ENCODE data around the gene ADGRG2. TPM values are rescaled to one million over a fixed set of nuclear protein-coding genes. Genes with fewer than 3 reads are reported as not detected.
"Not testable (repeated sequence)": the region's sequence is repeated elsewhere in the genome, so short reads cannot be mapped to it uniquely, and the experiment has no call there.

The ADGRG2 gene
- total RNA-seq, 3 donors from 2014 or later = 0.66 to 1.3 (median 0.96) TPM

DNA sequence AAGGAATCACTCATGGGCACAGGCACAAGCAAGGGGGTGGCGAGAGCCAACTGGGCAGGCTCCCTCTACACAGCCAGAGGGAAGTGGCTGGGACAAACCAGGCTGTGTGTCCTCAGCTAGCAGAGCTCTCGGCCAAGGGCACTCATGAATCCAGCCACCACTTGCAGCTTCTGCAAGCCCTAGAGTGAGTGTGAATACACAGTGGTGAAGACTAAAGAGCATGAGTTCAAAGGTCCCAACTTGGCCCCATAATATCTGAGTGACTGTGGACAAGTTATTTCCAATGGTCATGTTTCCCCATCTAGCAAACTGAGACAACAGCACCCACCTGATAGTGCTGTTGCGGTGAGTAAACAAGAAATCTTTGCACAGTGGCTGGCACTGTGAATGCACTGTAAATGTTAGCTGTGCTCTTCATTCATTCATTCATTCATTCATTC lies 51.7 kb downstream of the ADGRG2 start:
- no peaks in the 10 kb centered on the region for H3K4me1 ChIP-seq
- TF ChIP-seq POLR2A (IDR thresholded peaks at IDR 0.05) = no peak
- TF ChIP-seq, protein P1, sequence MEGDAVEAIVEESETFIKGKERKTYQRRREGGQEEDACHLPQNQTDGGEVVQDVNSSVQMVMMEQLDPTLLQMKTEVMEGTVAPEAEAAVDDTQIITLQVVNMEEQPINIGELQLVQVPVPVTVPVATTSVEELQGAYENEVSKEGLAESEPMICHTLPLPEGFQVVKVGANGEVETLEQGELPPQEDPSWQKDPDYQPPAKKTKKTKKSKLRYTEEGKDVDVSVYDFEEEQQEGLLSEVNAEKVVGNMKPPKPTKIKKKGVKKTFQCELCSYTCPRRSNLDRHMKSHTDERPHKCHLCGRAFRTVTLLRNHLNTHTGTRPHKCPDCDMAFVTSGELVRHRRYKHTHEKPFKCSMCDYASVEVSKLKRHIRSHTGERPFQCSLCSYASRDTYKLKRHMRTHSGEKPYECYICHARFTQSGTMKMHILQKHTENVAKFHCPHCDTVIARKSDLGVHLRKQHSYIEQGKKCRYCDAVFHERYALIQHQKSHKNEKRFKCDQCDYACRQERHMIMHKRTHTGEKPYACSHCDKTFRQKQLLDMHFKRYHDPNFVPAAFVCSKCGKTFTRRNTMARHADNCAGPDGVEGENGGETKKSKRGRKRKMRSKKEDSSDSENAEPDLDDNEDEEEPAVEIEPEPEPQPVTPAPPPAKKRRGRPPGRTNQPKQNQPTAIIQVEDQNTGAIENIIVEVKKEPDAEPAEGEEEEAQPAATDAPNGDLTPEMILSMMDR (IDR thresholded peaks at IDR 0.05) = no peak
- TF ChIP-seq POLR2AphosphoS5 (IDR thresholded peaks at IDR 0.05) = no peak
- no peaks in the 10 kb centered on the region for H3K27me3 ChIP-seq
- H3K27ac ChIP-seq = no peak overlapping the region
- intact Hi-C loops (cut with DNase I; ENCODE audit: low total_unique reads) = no loop called here
- no peaks in the 10 kb centered on the region for H3K36me3 ChIP-seq
- H3K4me3 ChIP-seq = no peak overlapping the region
- H3K9me3 ChIP-seq = no peaks in the 10 kb centered on the region
- no peak for DNase-seq (ENCODE audit: low spot score in 2 of 2)

DNA sequence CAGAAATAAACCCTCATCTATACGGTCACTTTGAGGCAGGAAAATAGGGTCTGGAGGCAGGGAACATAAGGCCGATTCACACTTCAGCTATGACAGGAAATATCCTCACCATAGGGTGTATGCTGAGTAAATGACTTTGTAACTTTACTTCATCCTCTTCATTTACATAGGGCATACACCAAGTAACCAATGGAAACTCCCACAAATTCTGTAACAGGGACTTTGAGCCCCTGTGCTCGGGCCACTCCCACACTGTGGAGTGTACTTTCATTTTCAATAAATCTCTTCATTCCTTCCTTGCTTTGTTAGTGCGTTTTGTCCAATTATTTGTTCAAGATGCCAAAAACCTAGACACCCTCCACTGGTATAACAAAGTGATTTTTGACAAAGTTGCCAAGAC lies 55.3 kb downstream of the ADGRG2 start:
- peaks cover 0 to 12% of the 10 kb centered on the region in 2 donors for H3K27me3 ChIP-seq
- H3K4me1 ChIP-seq; H3K27ac ChIP-seq; intact Hi-C loops (cut with DNase I; ENCODE audit: low total_unique reads); DNase-seq (ENCODE audit: low spot score in 2 of 2); H3K9me3 ChIP-seq; H3K36me3 ChIP-seq; H3K4me3 ChIP-seq: not testable (repeated sequence)

DNA sequence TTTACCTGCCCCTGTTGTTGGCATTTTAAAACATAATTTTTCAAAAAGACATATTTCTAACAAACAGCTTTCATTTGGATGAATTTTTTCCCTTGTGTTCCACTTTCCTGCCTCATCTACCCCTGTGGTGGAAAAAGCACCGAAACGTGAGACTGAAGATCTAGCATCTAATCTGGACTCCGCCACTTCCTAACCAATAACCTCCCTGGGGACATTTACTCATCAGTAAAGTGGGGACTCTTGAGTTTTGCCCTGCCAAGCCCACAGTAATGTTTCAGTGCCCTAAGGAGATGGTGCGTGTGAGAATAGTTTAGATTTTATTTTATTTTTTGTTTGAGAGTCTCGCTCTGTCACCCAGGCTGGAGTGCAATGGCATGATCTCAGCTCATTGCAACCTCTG lies 56.7 kb downstream of the ADGRG2 start:
- H3K27ac ChIP-seq = no peak overlapping the region
- intact Hi-C loops (cut with DNase I; ENCODE audit: low total_unique reads) = no loop called here
- no peaks in the 10 kb centered on the region for H3K36me3 ChIP-seq
- H3K4me1 ChIP-seq = no peaks in the 10 kb centered on the region
- no peak overlapping the region for H3K4me3 ChIP-seq
- TF ChIP-seq POLR2A (IDR thresholded peaks at IDR 0.05) = no peak
- TF ChIP-seq POLR2AphosphoS5 (IDR thresholded peaks at IDR 0.05) = no peak
- TF ChIP-seq, protein P1 (IDR thresholded peaks at IDR 0.05) = no peak
- DNase-seq (ENCODE audit: low spot score in 2 of 2) = no peak
- peaks cover 0 to 16% of the 10 kb centered on the region in 2 donors for H3K27me3 ChIP-seq
- H3K9me3 ChIP-seq = no peaks in the 10 kb centered on the region

DNA sequence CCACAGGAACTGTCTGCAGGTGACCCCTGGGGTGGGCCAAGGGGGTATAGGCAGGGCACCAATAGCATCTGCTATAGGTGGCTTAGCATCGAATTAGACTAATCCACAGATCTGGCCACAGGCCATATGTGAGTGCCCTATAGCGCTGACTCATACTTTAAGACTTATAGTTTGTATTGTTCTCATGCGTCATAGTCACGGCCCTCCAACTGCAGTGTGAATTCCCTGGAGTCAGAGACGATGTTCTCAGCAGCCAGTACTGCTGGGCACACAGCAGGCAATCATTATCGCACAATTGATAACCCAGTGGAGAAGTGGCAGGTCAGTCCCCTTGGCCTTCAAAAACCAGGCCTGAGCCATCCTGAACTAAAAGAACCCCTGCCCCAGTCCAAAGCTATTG lies 58.1 kb downstream of the ADGRG2 start:
- H3K4me3 ChIP-seq = no peak overlapping the region
- H3K4me1 ChIP-seq = no peaks in the 10 kb centered on the region
- H3K27me3 ChIP-seq = peaks cover 0 to 16% of the 10 kb centered on the region in 2 donors
- no peak for DNase-seq (ENCODE audit: low spot score in 2 of 2)
- H3K27ac ChIP-seq = no peak overlapping the region
- TF ChIP-seq, protein P1 (IDR thresholded peaks at IDR 0.05) = no peak
- no peak for TF ChIP-seq POLR2AphosphoS5 (IDR thresholded peaks at IDR 0.05)
- TF ChIP-seq POLR2A (IDR thresholded peaks at IDR 0.05) = no peak
- intact Hi-C loops (cut with DNase I; ENCODE audit: low total_unique reads) = no loop called here
- no peaks in the 10 kb centered on the region for H3K9me3 ChIP-seq
- H3K36me3 ChIP-seq = no peaks in the 10 kb centered on the region

DNA sequence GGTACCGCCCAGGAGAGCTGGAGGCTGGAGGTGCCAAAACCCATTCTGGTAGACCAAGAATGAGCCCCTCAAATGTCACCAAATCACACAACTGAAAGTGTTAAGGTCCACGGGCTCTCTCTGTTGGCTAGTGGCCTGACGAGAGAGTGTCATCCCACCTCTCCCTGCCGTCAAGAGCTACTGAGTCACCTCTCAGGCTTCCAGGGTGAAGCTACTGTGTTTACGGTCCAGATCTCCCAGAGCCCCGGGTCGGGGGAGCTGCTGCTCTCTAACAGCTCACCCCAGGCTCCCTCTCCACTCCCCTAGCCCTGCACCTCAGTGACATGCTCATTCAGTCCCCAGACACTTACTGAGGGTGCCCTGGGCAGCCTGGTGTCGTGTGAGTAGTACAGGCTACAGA lies 59.2 kb downstream of the ADGRG2 start:
- H3K27ac ChIP-seq = no peak overlapping the region
- H3K36me3 ChIP-seq = no peaks in the 10 kb centered on the region
- intact Hi-C loops (cut with DNase I; ENCODE audit: low total_unique reads) = no loop called here
- H3K9me3 ChIP-seq = no peaks in the 10 kb centered on the region
- TF ChIP-seq POLR2A (IDR thresholded peaks at IDR 0.05) (no peak), POLR2AphosphoS5 (IDR thresholded peaks at IDR 0.05) (no peak)
- TF ChIP-seq, protein P1 (IDR thresholded peaks at IDR 0.05) = no peak
- H3K27me3 ChIP-seq = peaks cover 0 to 16% of the 10 kb centered on the region in 2 donors
- H3K4me3 ChIP-seq = no peak overlapping the region
- no peaks in the 10 kb centered on the region for H3K4me1 ChIP-seq
- no peak for DNase-seq (ENCODE audit: low spot score in 2 of 2)

DNA sequence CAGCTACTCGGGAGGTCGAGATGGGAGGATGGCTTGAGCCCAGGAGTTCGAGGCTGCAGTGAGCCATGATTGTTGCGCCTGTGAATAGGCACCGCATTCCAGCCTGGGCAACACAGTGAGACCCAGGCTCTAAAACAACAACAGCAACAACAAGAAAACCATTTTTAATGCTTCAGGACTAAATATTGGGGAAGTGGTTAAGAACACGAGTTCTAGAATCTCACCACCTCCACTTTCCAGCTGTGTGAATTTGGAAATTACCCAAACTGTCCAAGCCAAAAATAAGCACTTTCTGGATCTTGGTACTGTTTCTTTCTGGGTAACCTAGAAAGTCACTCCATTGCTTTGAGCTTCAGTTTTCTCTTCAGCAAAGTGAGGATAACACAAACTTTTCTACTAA lies 63.2 kb downstream of the ADGRG2 start:
- no peak for DNase-seq (ENCODE audit: low spot score in 2 of 2)
- TF ChIP-seq POLR2AphosphoS5 (IDR thresholded peaks at IDR 0.05) = no peak
- no peak for TF ChIP-seq POLR2A (IDR thresholded peaks at IDR 0.05)
- TF ChIP-seq, protein P1 (IDR thresholded peaks at IDR 0.05) = no peak
- intact Hi-C loops (cut with DNase I; ENCODE audit: low total_unique reads) = no loop called here
- Histone ChIP-seq H3K4me1 (no peaks in the 10 kb centered on the region), H3K27me3 (peaks cover 0 to 14% of the 10 kb centered on the region in 2 donors), H3K27ac (no peak overlapping the region), H3K4me3 (no peak overlapping the region), H3K36me3 (no peaks in the 10 kb centered on the region), H3K9me3 (no peaks in the 10 kb centered on the region)

Measured in breast epithelium (tissue), 4 donors.